Panc1 (cell line): ENCODE results near the gene ZFP57. TPM values are rescaled to one million over a fixed set of nuclear protein-coding genes. Genes with fewer than 3 reads are reported as not detected.
"Not testable (repeated sequence)": the region's sequence is repeated elsewhere in the genome, so short reads cannot be mapped to it uniquely, and the experiment has no call there.

Experiments
- ATAC-seq: fragments of 200-7000 bp; cut with Tn5 transposase; 2 replicates; pipeline ENCODE4 v1.9.1; 2020; ENCODE audit warnings: mild to moderate bottlenecking, moderate library complexity
- BruUV-seq: library from RNA; stranded (reverse); fragments of 400-500 nt; replicated peaks from 2 replicates; lab custom pipeline; 2021; lab: Mats Ljungman, UMichigan
- CTCF ChIA-PET: fragments of 300-600 bp; sonication (Branson Sonifier 250); formaldehyde crosslinking; loops from one replicate; lab custom pipeline; 2022; ENCODE audit warnings: antibody characterized with exemption; lab: Charles Lee
- POLR2A ChIA-PET: fragments of 300-600 bp; sonication (Branson Sonifier 250); formaldehyde crosslinking; loops from one replicate; lab custom pipeline; 2022; ENCODE audit warnings: antibody characterized with exemption; lab: Charles Lee
- DNase-seq: peaks from one replicate; pipeline ENCODE4 v3.0.0-alpha.2; 2010; ENCODE audit warnings: low read depth, low spot score
- H3K27ac ChIP-seq: 2 replicates; pipeline ENCODE4 v1.5.1; 2011; ENCODE audit warnings: mild to moderate bottlenecking, low read length, inconsistent platforms
- H3K27me3 ChIP-seq: fragments of 200-500 bp; sonication (Bioruptor generic); 2 replicates; pipeline ENCODE4 v1.6.0; 2014; ENCODE audit warnings: low read length, inconsistent platforms; ENCODE audit not compliant: control insufficient read depth, insufficient read depth
- H3K36me3 ChIP-seq: fragments of 200-500 bp; sonication (Bioruptor generic); 2 replicates; pipeline ENCODE4 v1.5.1; 2014; ENCODE audit warnings: inconsistent platforms, mild to moderate bottlenecking, low read length, moderate library complexity; ENCODE audit not compliant: control insufficient read depth, insufficient read depth
- H3K4me1 ChIP-seq: 2 replicates; pipeline ENCODE4 v1.5.1; 2011; ENCODE audit warnings: inconsistent platforms, mild to moderate bottlenecking, low read length, moderate library complexity; ENCODE audit not compliant: control insufficient read depth, insufficient read depth
- H3K4me3 ChIP-seq, 2 experiments: 2 replicates each; pipeline ENCODE4 v1.5.1; 2011 to 2012; ENCODE audit warnings: low read depth in 2 of 2, low read length in 2 of 2, mild to moderate bottlenecking in 2 of 2, inconsistent platforms in 1 of 2, moderate library complexity in 1 of 2
- H3K9me3 ChIP-seq: fragments of 200-500 bp; sonication (Bioruptor generic); 2 replicates; pipeline ENCODE4 v1.5.1; 2014; ENCODE audit warnings: low read depth, mild to moderate bottlenecking, inconsistent platforms, low read length, moderate library complexity; ENCODE audit not compliant: control insufficient read depth, insufficient read depth
- CTCF ChIP-seq: fragments of 450-650 bp; IDR thresholded peaks from 2 replicates; pipeline ENCODE4 v1.5.1; 2017; ENCODE audit warnings: mild to moderate bottlenecking
- POLR2AphosphoS5 ChIP-seq: IDR thresholded peaks from 2 replicates; pipeline ENCODE4 v1.6.1; 2012; ENCODE audit warnings: mild to moderate bottlenecking, low read depth, low read length, moderate library complexity
- REST ChIP-seq, 2 experiments: IDR thresholded peaks; 2 replicates each; pipeline ENCODE4 v1.6.1; 2011 to 2012; ENCODE audit warnings: low read depth in 2 of 2, control low read depth in 1 of 2, low read length in 1 of 2, mild to moderate bottlenecking in 1 of 2, moderate library complexity in 1 of 2; ENCODE audit not compliant: insufficient read depth in 1 of 2
- SIN3A ChIP-seq: IDR thresholded peaks from 2 replicates; pipeline ENCODE4 v1.6.1; 2012; ENCODE audit warnings: low read depth, mild to moderate bottlenecking, low read length, moderate library complexity, borderline replicate concordance; ENCODE audit not compliant: insufficient read depth
- TCF7L2 ChIP-seq: IDR thresholded peaks from 2 replicates; pipeline ENCODE4 v1.6.1; 2011; ENCODE audit warnings: mild to moderate bottlenecking, low read depth, low read length, inconsistent platforms
- in situ Hi-C: cut with HindIII; loops from 2 replicates; pipeline ENCODE4 v1.10.0; 2016; ENCODE audit warnings: low sequenced_read_pairs, low pct_unique_long_range_greater_than_20kb
- intact Hi-C: fragments of 100-400 bp; cut with micrococcal nuclease; formaldehyde crosslinking; loops from one replicate; pipeline ENCODE4 v1.10.0; 2022; ENCODE audit not compliant: unreplicated experiment
- total RNA-seq: library from RNA; stranded (reverse); gene quantifications from one replicate; pipeline ENCODE4 v1.2.1, GENCODE V29; 2021; ENCODE audit not compliant: unreplicated experiment

Gene ZFP57
- total RNA-seq, 1 experiment from 2014 or later, result not detected

- H3K9me3 ChIP-seq, result no peaks in the 10 kb centered on the region
- intact Hi-C loops, result no loop called here
- ATAC-seq (no peak), DNase-seq (no peak)
- H3K27ac ChIP-seq, result no peak overlapping the region
- in situ Hi-C loops, result no loop called here
- BruUV-seq, result no TSS peak
- CTCF ChIA-PET, result no interaction called here
- peaks cover 11% of the 10 kb centered on the region for H3K27me3 ChIP-seq
- H3K4me1 ChIP-seq, result no peaks in the 10 kb centered on the region; the same call in 1 of the 2 replicates
- POLR2A ChIA-PET, result no interaction called here
- no peaks in the 10 kb centered on the region for H3K36me3 ChIP-seq
- no peak overlapping the region for H3K4me3 ChIP-seq
- TF ChIP-seq SIN3A (no peak), TCF7L2 (no peak)
Measured at GRCh38 chr6:29673161-29673560, 7.8 kb downstream of the ZFP57 start.

- BruUV-seq, H3K36me3 ChIP-seq, DNase-seq, H3K4me1 ChIP-seq, H3K27ac ChIP-seq, in situ Hi-C loops, H3K4me3 ChIP-seq, POLR2A ChIA-PET, CTCF ChIA-PET, ATAC-seq, H3K9me3 ChIP-seq, intact Hi-C loops: not testable (repeated sequence)
- H3K27me3 ChIP-seq, result peaks cover 11% of the 10 kb centered on the region
Measured at GRCh38 chr6:29672116-29672515, 8.8 kb downstream of the ZFP57 start.

GRCh38 chr6:29671026-29671425 is 9.9 kb downstream of the ZFP57 start:
- intact Hi-C loops, result no loop called here
- TF ChIP-seq TCF7L2 (no peak), SIN3A (no peak), REST (IDR thresholded peaks at IDR 0.05; ENCODE audit: insufficient read depth in 1 of 2, low read depth in 2 of 2, low read length in 1 of 2) (no peak), CTCF (no peak), POLR2AphosphoS5 (no peak)
- Histone ChIP-seq H3K27me3 (peaks cover 13% of the 10 kb centered on the region), H3K9me3 (no peaks in the 10 kb centered on the region), H3K36me3 (no peaks in the 10 kb centered on the region), H3K4me1 (no peaks in the 10 kb centered on the region; the same call in 1 of the 2 replicates), H3K4me3 (no peak overlapping the region), H3K27ac (no peak overlapping the region)
- ChIA-PET CTCF (no interaction called here), POLR2A (no interaction called here)
- BruUV-seq, result no TSS peak
- in situ Hi-C loops, result no loop called here
- ATAC-seq (no peak), DNase-seq (no peak)
